NCI-H2081 (cell line): Measurements from ENCODE around the gene TAT.
A peak's percentile ranks its signal among the peaks of the same experiment; 100 is the strongest.

ENCODE experiments used
- DNase-seq, 2 experiments: peaks; one replicate each; lab custom pipeline; 2025; lab: John Stamatoyannopoulos, UW

TAT gene

GRCh38 chr16:71537643-71538042, 39.2 kb downstream of the TAT start:
- peak in 1 of 2 experiments; percentile 43 for DNase-seq

GRCh38 chr16:71536752-71537499, 40.0 kb downstream of the TAT start:
- DNase-seq, result no peak

- DNase-seq, result no peak
These were observed 44.5 kb downstream of the TAT start for GRCh38 chr16:71532366-71532765.

- DNase-seq, result no peak
These were observed 48.0 kb downstream of the TAT start for GRCh38 chr16:71528863-71529262.

- no peak for DNase-seq
These were observed 48.6 kb downstream of the TAT start for GRCh38 chr16:71528257-71528656.

- no peak for DNase-seq
These were observed 50.7 kb downstream of the TAT start, which contains the start of gene CHST4 for GRCh38 chr16:71526111-71526631. Gene CHST4, plus strand, starts transcription at chr16:71526426. Its CDS starts 10,252 bp downstream, at chr16:71536678.

- no peak for DNase-seq
These were observed 52.0 kb downstream of the TAT start for GRCh38 chr16:71524566-71525553.

GRCh38 chr16:71520550-71520949, 56.3 kb downstream of the TAT start:
- DNase-seq, result no peak
